Esophagus squamous epithelium (tissue), 4 donors: Measurements from ENCODE around the gene GNA14.

Experiments used
- POLR2A ChIP-seq, 4 donors: fragments of 450-650 bp; IDR thresholded peaks; one replicate each; pipeline ENCODE4 v1.6.1; 2017; ENCODE audit warnings: antibody characterized with exemption in 4 of 4, mild to moderate bottlenecking in 4 of 4, moderate library complexity in 3 of 4
- TF ChIP-seq, protein P1 (sequence below), 6 experiments: fragments of 450-650 bp in 4 of 6; fragments of 200-600 bp in 2 of 6; sonication (generic) in 2 of 6; IDR thresholded peaks; one replicate each; pipeline ENCODE4 v1.5.1; 2016 to 2019; ENCODE audit warnings: antibody characterized with exemption in 6 of 6, mild to moderate bottlenecking in 4 of 6, moderate library complexity in 4 of 6

DNA sequence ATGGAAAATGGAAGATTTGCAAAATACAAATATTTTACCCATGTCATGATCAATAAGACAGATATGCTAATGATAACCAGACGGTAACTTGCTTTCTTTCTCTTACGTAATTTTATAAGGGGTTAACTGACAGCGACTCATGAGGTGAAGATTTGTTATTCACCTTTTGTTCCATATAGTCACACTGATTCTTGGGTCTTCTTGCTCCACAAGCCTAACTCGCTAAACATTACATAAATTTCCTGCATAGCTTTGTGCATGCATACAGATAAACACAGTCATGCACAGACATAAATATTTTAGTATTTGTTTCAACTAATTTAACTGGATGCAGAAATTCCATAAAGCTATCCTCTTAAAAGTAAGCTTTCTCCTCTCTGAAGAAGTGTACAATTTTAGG is 244.9 kb downstream of the GNA14 start:
- TF ChIP-seq, protein P1, sequence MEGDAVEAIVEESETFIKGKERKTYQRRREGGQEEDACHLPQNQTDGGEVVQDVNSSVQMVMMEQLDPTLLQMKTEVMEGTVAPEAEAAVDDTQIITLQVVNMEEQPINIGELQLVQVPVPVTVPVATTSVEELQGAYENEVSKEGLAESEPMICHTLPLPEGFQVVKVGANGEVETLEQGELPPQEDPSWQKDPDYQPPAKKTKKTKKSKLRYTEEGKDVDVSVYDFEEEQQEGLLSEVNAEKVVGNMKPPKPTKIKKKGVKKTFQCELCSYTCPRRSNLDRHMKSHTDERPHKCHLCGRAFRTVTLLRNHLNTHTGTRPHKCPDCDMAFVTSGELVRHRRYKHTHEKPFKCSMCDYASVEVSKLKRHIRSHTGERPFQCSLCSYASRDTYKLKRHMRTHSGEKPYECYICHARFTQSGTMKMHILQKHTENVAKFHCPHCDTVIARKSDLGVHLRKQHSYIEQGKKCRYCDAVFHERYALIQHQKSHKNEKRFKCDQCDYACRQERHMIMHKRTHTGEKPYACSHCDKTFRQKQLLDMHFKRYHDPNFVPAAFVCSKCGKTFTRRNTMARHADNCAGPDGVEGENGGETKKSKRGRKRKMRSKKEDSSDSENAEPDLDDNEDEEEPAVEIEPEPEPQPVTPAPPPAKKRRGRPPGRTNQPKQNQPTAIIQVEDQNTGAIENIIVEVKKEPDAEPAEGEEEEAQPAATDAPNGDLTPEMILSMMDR (IDR thresholded peaks at IDR 0.05) = no peak
- no peak for TF ChIP-seq POLR2A (IDR thresholded peaks at IDR 0.05)
